GM10248 (cell line): ENCODE results near the gene MREG.
"Not testable (repeated sequence)": the region's sequence is repeated elsewhere in the genome, so short reads cannot be mapped to it uniquely, and the experiment has no call there.

Experiments
- CTCF ChIA-PET: fragments of 300-600 bp; sonication (Branson Sonifier 250); formaldehyde crosslinking; extraction: SDS; loops from one replicate; lab custom pipeline; 2021; ENCODE audit warnings: antibody characterized with exemption; lab: Yijun Ruan, JAX
- POLR2A ChIA-PET: fragments of 350-650 bp; sonication (Branson Sonifier 250); formaldehyde crosslinking; extraction: SDS; loops from one replicate; lab custom pipeline; 2020; ENCODE audit warnings: antibody characterized with exemption; lab: Yijun Ruan, JAX
- DNase-seq: peaks from one replicate; pipeline ENCODE4 v3.0.0; 2012; ENCODE audit errors: extremely low spot score
- CTCF ChIP-seq: IDR thresholded peaks from 2 replicates; pipeline ENCODE4 v1.5.1; 2012; ENCODE audit warnings: mild to moderate bottlenecking, low read depth; ENCODE audit errors: extremely low read depth, missing control alignments, control extremely low read depth

MREG gene

GRCh38 chr2:215967590-215968378, 45.6 kb downstream of the MREG start:
- no peak for TF ChIP-seq CTCF
- no peak for DNase-seq
- CTCF ChIA-PET = interaction anchor here (0.6 to 5.7 kb wide), 11 partner anchors 9 to 66 kb away, joined by 3 to 31 read pairs (median 4); no protein-coding TSS in a partner anchor
- POLR2A ChIA-PET = no interaction called here

- DNase-seq = no peak
- POLR2A ChIA-PET = no interaction called here
- TF ChIP-seq CTCF = no peak
- CTCF ChIA-PET = interaction anchor here (1.2 to 5.7 kb wide), 4 partner anchors 8 to 57 kb away, joined by 3 to 31 read pairs (median 6); no protein-coding TSS in a partner anchor
Measured at GRCh38 chr2:215966951-215967350, 46.4 kb downstream of the MREG start.

- TF ChIP-seq CTCF = no peak
- ChIA-PET CTCF (interaction anchor here (1.3 to 5.7 kb wide), 4 partner anchors 9 to 57 kb away, joined by 5 to 31 read pairs (median 6); no protein-coding TSS in a partner anchor), POLR2A (no interaction called here)
Measured at GRCh38 chr2:215966274-215966673, 47.1 kb downstream of the MREG start.

GRCh38 chr2:215965532-215966165, 47.7 kb downstream of the MREG start:
- ChIA-PET POLR2A (no interaction called here), CTCF (interaction anchor here (0.6 to 5.7 kb wide), 6 partner anchors 10 to 58 kb away, joined by 3 to 31 read pairs (median 6); no protein-coding TSS in a partner anchor)
- TF ChIP-seq CTCF = no peak
- no peak for DNase-seq

More at GRCh38 chr2:215966274-215966673, 47.1 kb downstream of the MREG start:
- no peak for DNase-seq

- POLR2A ChIA-PET = no interaction called here
- no peak for TF ChIP-seq CTCF
- DNase-seq = no peak
- CTCF ChIA-PET = interaction anchor here (1.4 kb wide), 1 partner anchor 152 kb away, joined by 4 read pairs; no protein-coding TSS in a partner anchor
Measured at GRCh38 chr2:215961981-215962380, 51.4 kb downstream of the MREG start.

GRCh38 chr2:215958257-215958656, 55.1 kb downstream of the MREG start:
- DNase-seq = no peak
- POLR2A ChIA-PET = no interaction called here
- no peak for TF ChIP-seq CTCF

GRCh38 chr2:215957354-215958122, 55.8 kb downstream of the MREG start:
- CTCF ChIA-PET = interaction anchor here (1.8 to 3.0 kb wide), 2 partner anchors 11 to 66 kb away, joined by 5 to 9 read pairs; no protein-coding TSS in a partner anchor
- POLR2A ChIA-PET, DNase-seq: not testable (repeated sequence)

More at GRCh38 chr2:215958257-215958656, 55.1 kb downstream of the MREG start:
- CTCF ChIA-PET = interaction anchor here (1.8 to 3.0 kb wide), 2 partner anchors 11 to 65 kb away, joined by 5 to 9 read pairs; no protein-coding TSS in a partner anchor
